Ishikawa (cell line): ENCODE results near the gene SFRP2.

Experiments used
- CEBPB ChIP-seq: IDR thresholded peaks from 2 replicates; pipeline ENCODE4 v1.6.1; 2012
- CREB1 ChIP-seq: IDR thresholded peaks from 2 replicates; pipeline ENCODE4 v1.6.1; 2012; ENCODE audit warnings: low read depth
- EGR1 ChIP-seq: IDR thresholded peaks from 2 replicates; pipeline ENCODE4 v1.6.1; 2012
- EP300 ChIP-seq: IDR thresholded peaks from 2 replicates; pipeline ENCODE4 v1.6.1; 2012; ENCODE audit warnings: borderline replicate concordance
- FOXM1 ChIP-seq: IDR thresholded peaks from 2 replicates; pipeline ENCODE4 v1.6.1; 2012; ENCODE audit warnings: low read depth, borderline replicate concordance
- MAX ChIP-seq: IDR thresholded peaks from 2 replicates; pipeline ENCODE4 v1.6.1; 2012
- NFIC ChIP-seq: IDR thresholded peaks from 2 replicates; pipeline ENCODE4 v1.6.1; 2012
- RAD21 ChIP-seq: IDR thresholded peaks from 2 replicates; pipeline ENCODE4 v1.6.1; 2012; ENCODE audit warnings: low read depth
- REST ChIP-seq: IDR thresholded peaks from 2 replicates; pipeline ENCODE4 v1.6.1; 2012; ENCODE audit warnings: low read depth, mild to moderate bottlenecking
- TAF1 ChIP-seq: IDR thresholded peaks from 2 replicates; pipeline ENCODE4 v1.6.1; 2012; ENCODE audit warnings: low read depth, mild to moderate bottlenecking
- TCF12 ChIP-seq: IDR thresholded peaks from 2 replicates; pipeline ENCODE4 v1.6.1; 2012; ENCODE audit warnings: low read depth
- TEAD4 ChIP-seq: IDR thresholded peaks from 2 replicates; pipeline ENCODE4 v1.6.1; 2012
- USF1 ChIP-seq: IDR thresholded peaks from 2 replicates; pipeline ENCODE4 v1.6.1; 2012
- YY1 ChIP-seq: IDR thresholded peaks from 2 replicates; pipeline ENCODE4 v1.6.1; 2012; ENCODE audit warnings: low read depth
- ZBTB7A ChIP-seq: IDR thresholded peaks from 2 replicates; pipeline ENCODE4 v1.6.1; 2012; ENCODE audit warnings: low read depth

Gene SFRP2

GRCh38 chr4:153822316-153822715, 33.4 kb upstream of the SFRP2 start:
- TF ChIP-seq NFIC (no peak), CEBPB (no peak), TEAD4 (no peak), TAF1 (no peak), TCF12 (no peak)

- TF ChIP-seq ZBTB7A = no peak
- no peak for TF ChIP-seq REST
- TF ChIP-seq MAX = no peak
- TF ChIP-seq CEBPB = no peak
- TF ChIP-seq FOXM1 = no peak
- no peak for TF ChIP-seq USF1
- no peak for TF ChIP-seq TCF12
- TF ChIP-seq YY1 = no peak
- no peak for TF ChIP-seq EGR1
- no peak for TF ChIP-seq EP300
- no peak for TF ChIP-seq CREB1
- no peak for TF ChIP-seq RAD21
- no peak for TF ChIP-seq TEAD4
- no peak for TF ChIP-seq TAF1
- no peak for TF ChIP-seq NFIC
Measured at GRCh38 chr4:153817466-153817865, 28.6 kb upstream of the SFRP2 start.

- TF ChIP-seq TCF12 (no peak), TEAD4 (no peak), USF1 (no peak), CREB1 (no peak), ZBTB7A (no peak), MAX (no peak)
Measured at GRCh38 chr4:153816542-153816941, 27.7 kb upstream of the SFRP2 start.

GRCh38 chr4:153814789-153815188, 25.9 kb upstream of the SFRP2 start:
- TF ChIP-seq USF1 (no peak), EP300 (no peak), REST (no peak), NFIC (no peak), FOXM1 (no peak), TCF12 (no peak), EGR1 (no peak), YY1 (no peak), TEAD4 (no peak), ZBTB7A (no peak), CREB1 (no peak), RAD21 (no peak), CEBPB (no peak), MAX (no peak), TAF1 (no peak)

GRCh38 chr4:153809916-153810810, 21.3 kb upstream of the SFRP2 start:
- TF ChIP-seq YY1 = no peak
- no peak for TF ChIP-seq EP300
- TF ChIP-seq TEAD4 = no peak
- TF ChIP-seq NFIC = no peak
- no peak for TF ChIP-seq RAD21
- no peak for TF ChIP-seq CEBPB
- TF ChIP-seq USF1 = no peak
- TF ChIP-seq CREB1 = no peak
- no peak for TF ChIP-seq TCF12
- no peak for TF ChIP-seq TAF1
- TF ChIP-seq MAX = no peak
- TF ChIP-seq ZBTB7A = no peak
- TF ChIP-seq REST = no peak
- TF ChIP-seq FOXM1 = no peak
- no peak for TF ChIP-seq EGR1
